HEK293 (cell line): ENCODE data around the gene SLC6A11.

Source experiments
- CTCF ChIA-PET: fragments of 350-600 bp; formaldehyde crosslinking; extraction: SDS; loops from one replicate; lab custom pipeline; 2021; ENCODE audit warnings: antibody characterized with exemption; lab: Yijun Ruan, JAX
- POLR2A ChIA-PET: fragments of 300-600 bp; formaldehyde crosslinking; extraction: SDS; loops from one replicate; lab custom pipeline; 2020; ENCODE audit warnings: antibody characterized with exemption, inconsistent platforms; lab: Yijun Ruan, JAX
- H3K27ac ChIP-seq: fragments of 200-500 bp; sonication (Bioruptor generic); 2 replicates; pipeline ENCODE4 v1.5.1; 2014; ENCODE audit warnings: low read depth, low read length, control low read depth, inconsistent platforms; ENCODE audit errors: extremely low read depth
- H3K36me3 ChIP-seq, 2 experiments: fragments of 200-500 bp in 1 of 2; sonication (Bioruptor generic) in 1 of 2; 1 replicate in 1 of 2; 2 replicates in 1 of 2; pipeline ENCODE4 v1.5.1; 2014 to 2017; ENCODE audit warnings: inconsistent platforms in 2 of 2, low read length in 2 of 2; ENCODE audit not compliant: control insufficient read depth in 2 of 2, insufficient read depth in 1 of 2
- H3K4me1 ChIP-seq: fragments of 200-500 bp; sonication (Bioruptor generic); 2 replicates; pipeline ENCODE4 v1.5.1; 2014; ENCODE audit warnings: mild to moderate bottlenecking, low read length, inconsistent platforms; ENCODE audit not compliant: control insufficient read depth, insufficient read depth
- H3K4me3 ChIP-seq: 2 replicates; pipeline ENCODE4 v1.5.1; 2011; ENCODE audit warnings: low read depth, mild to moderate bottlenecking, control low read depth, low read length, moderate library complexity
- H3K9me3 ChIP-seq: fragments of 200-500 bp; sonication (Bioruptor generic); 2 replicates; pipeline ENCODE4 v1.5.1; 2014; ENCODE audit warnings: low read depth, low read length, inconsistent platforms; ENCODE audit not compliant: control insufficient read depth, insufficient read depth
- PRDM2 ChIP-seq: fragments of 450-650 bp; formaldehyde crosslinking; IDR thresholded peaks from 2 replicates; pipeline ENCODE4 v1.5.1; 2016; ENCODE audit warnings: missing biosample characterization, missing genetic modification characterization, borderline replicate concordance
- ZFP3 ChIP-seq: fragments of 450-650 bp; formaldehyde crosslinking; IDR thresholded peaks from 2 replicates; pipeline ENCODE4 v1.5.1; 2016; ENCODE audit warnings: low read depth, missing biosample characterization, missing genetic modification characterization
- ZNF169 ChIP-seq: fragments of 450-650 bp; formaldehyde crosslinking; IDR thresholded peaks from 2 replicates; pipeline ENCODE4 v1.5.1; 2016; ENCODE audit warnings: missing biosample characterization, missing genetic modification characterization
- ZNF184 ChIP-seq: fragments of 450-650 bp; IDR thresholded peaks from 2 replicates; pipeline ENCODE4 v1.5.1; 2018; ENCODE audit warnings: missing biosample characterization, mild to moderate bottlenecking, missing genetic modification characterization
- ZNF214 ChIP-seq: fragments of 450-650 bp; formaldehyde crosslinking; IDR thresholded peaks from 2 replicates; pipeline ENCODE4 v1.5.1; 2017; ENCODE audit warnings: missing biosample characterization, mild to moderate bottlenecking, missing genetic modification characterization, borderline replicate concordance
- ZNF302 ChIP-seq: fragments of 450-650 bp; formaldehyde crosslinking; IDR thresholded peaks from 2 replicates; pipeline ENCODE4 v1.5.1; 2016; ENCODE audit warnings: missing biosample characterization, missing genetic modification characterization, low read depth
- ZNF311 ChIP-seq: fragments of 450-650 bp; formaldehyde crosslinking; IDR thresholded peaks from 2 replicates; pipeline ENCODE4 v1.5.1; 2017; ENCODE audit warnings: missing biosample characterization, missing genetic modification characterization, borderline replicate concordance
- ZNF404 ChIP-seq: fragments of 450-650 bp; formaldehyde crosslinking; IDR thresholded peaks from 2 replicates; pipeline ENCODE4 v1.5.1; 2017; ENCODE audit warnings: missing biosample characterization, missing genetic modification characterization
- ZNF48 ChIP-seq: fragments of 450-650 bp; formaldehyde crosslinking; IDR thresholded peaks from 2 replicates; pipeline ENCODE4 v1.5.1; 2016; ENCODE audit warnings: missing biosample characterization, missing genetic modification characterization
- ZNF514 ChIP-seq: fragments of 450-650 bp; formaldehyde crosslinking; IDR thresholded peaks from 2 replicates; pipeline ENCODE4 v1.5.1; 2016; ENCODE audit warnings: missing biosample characterization, missing genetic modification characterization
- ZNF549 ChIP-seq: fragments of 450-650 bp; IDR thresholded peaks from 2 replicates; pipeline ENCODE4 v1.5.1; 2018; ENCODE audit warnings: missing biosample characterization, missing genetic modification characterization, mild to moderate bottlenecking, inconsistent platforms, moderate library complexity
- ZNF645 ChIP-seq: fragments of 450-650 bp; formaldehyde crosslinking; IDR thresholded peaks from 2 replicates; pipeline ENCODE4; 2016; ENCODE audit warnings: missing biosample characterization, missing genetic modification characterization
- ZNF707 ChIP-seq: fragments of 450-650 bp; formaldehyde crosslinking; IDR thresholded peaks from 2 replicates; pipeline ENCODE4 v1.5.1; 2016; ENCODE audit warnings: missing biosample characterization, missing genetic modification characterization
- ZNF777 ChIP-seq: fragments of 450-650 bp; formaldehyde crosslinking; IDR thresholded peaks from 2 replicates; pipeline ENCODE4 v1.5.1; 2017; ENCODE audit warnings: missing biosample characterization, missing genetic modification characterization, borderline replicate concordance
- ZNF837 ChIP-seq: fragments of 450-650 bp; formaldehyde crosslinking; IDR thresholded peaks from 2 replicates; pipeline ENCODE4 v1.5.1; 2016; ENCODE audit warnings: missing biosample characterization, missing genetic modification characterization
- TF ChIP-seq, protein P1 (sequence below): fragments of 450-650 bp; formaldehyde crosslinking; IDR thresholded peaks from 2 replicates; pipeline ENCODE4 v1.5.1; 2016; ENCODE audit warnings: missing biosample characterization, missing genetic modification characterization
- TF ChIP-seq, protein P2 (sequence below): fragments of 450-650 bp; formaldehyde crosslinking; IDR thresholded peaks from 2 replicates; pipeline ENCODE4 v1.5.1; 2016; ENCODE audit warnings: missing biosample characterization, missing genetic modification characterization

Gene SLC6A11

GRCh38 chr3:10808974-10809373, 7.1 kb upstream of the SLC6A11 start (continued):
- TF ChIP-seq, protein P1, sequence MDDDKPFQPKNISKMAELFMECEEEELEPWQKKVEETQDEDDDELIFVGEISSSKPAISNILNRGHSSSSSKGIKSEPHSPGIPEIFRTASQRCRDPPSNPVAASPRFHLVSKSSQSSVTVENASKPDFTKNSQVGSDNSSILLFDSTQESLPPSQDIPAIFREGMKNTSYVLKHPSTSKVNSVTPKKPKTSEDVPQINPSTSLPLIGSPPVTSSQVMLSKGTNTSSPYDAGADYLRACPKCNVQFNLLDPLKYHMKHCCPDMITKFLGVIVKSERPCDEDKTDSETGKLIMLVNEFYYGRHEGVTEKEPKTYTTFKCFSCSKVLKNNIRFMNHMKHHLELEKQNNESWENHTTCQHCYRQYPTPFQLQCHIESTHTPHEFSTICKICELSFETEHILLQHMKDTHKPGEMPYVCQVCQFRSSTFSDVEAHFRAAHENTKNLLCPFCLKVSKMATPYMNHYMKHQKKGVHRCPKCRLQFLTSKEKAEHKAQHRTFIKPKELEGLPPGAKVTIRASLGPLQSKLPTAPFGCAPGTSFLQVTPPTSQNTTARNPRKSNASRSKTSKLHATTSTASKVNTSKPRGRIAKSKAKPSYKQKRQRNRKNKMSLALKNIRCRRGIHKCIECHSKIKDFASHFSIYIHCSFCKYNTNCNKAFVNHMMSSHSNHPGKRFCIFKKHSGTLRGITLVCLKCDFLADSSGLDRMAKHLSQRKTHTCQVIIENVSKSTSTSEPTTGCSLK = no peak

DNA sequence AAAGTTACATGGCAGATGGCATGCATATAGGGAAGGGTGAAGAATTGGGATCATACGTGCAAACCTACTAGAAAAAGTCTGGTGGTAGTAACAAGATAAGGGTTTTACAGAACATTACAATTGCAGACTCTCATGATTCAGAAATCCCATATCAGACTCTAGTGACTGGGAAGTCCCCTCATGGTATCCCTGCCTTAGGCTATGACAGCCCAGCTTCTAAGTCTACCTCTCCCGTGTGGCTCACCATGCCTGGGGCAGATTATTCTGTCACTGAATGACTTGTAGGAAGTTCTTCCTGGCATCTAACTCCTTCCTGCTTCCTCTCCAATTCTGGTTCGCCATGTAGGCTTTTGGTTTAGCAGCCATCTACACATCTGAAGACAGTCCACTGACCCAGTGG, 5.7 kb upstream of the SLC6A11 start:
- Histone ChIP-seq H3K36me3 (no peaks in the 10 kb centered on the region), H3K4me3 (no peak overlapping the region), H3K27ac (no peak overlapping the region), H3K4me1 (no peaks in the 10 kb centered on the region), H3K9me3 (no peaks in the 10 kb centered on the region)
- POLR2A ChIA-PET = no interaction called here
- CTCF ChIA-PET = interaction anchor here (1.5 kb wide), 1 partner anchor 71 kb away, joined by 3 read pairs; no protein-coding TSS in a partner anchor
- TF ChIP-seq ZNF302 (no peak), ZNF214 (no peak), ZFP3 (no peak), ZNF169 (tag by site-specific recombination) (no peak), ZNF645 (tag by site-specific recombination) (no peak), ZNF184 (tag by site-specific recombination) (no peak), ZNF837 (tag by site-specific recombination) (no peak), ZNF404 (tag by site-specific recombination) (no peak), ZNF48 (tag by site-specific recombination) (no peak), ZNF777 (tag by site-specific recombination) (no peak), ZNF514 (tag by site-specific recombination) (no peak), ZNF707 (no peak), PRDM2 (tag by site-specific recombination) (no peak), ZNF549 (no peak), ZNF311 (no peak)
- TF ChIP-seq, protein P2, sequence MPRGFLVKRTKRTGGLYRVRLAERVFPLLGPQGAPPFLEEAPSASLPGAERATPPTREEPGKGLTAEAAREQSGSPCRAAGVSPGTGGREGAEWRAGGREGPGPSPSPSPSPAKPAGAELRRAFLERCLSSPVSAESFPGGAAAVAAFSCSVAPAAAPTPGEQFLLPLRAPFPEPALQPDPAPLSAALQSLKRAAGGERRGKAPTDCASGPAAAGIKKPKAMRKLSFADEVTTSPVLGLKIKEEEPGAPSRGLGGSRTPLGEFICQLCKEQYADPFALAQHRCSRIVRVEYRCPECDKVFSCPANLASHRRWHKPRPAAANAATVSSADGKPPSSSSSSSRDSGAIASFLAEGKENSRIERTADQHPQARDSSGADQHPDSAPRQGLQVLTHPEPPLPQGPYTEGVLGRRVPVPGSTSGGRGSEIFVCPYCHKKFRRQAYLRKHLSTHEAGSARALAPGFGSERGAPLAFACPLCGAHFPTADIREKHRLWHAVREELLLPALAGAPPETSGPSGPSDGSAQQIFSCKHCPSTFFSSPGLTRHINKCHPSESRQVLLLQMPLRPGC (tag by site-specific recombination) = no peak
